ENCODE measurements around the gene YWHAH.

GRCh38 chr22:31920306-31920705 lies 24.0 kb upstream of the YWHAH start:
- TF ChIP-seq CTCF (IDR thresholded peaks at IDR 0.05), result no peak
- no peak for TF ChIP-seq POLR2A (IDR thresholded peaks at IDR 0.05)
